CD14-positive monocyte (primary cell): ENCODE data around the gene PLS1. TPM values are rescaled to one million over a fixed set of nuclear protein-coding genes. Genes with fewer than 3 reads are reported as not detected.
"Not testable (repeated sequence)": the region's sequence is repeated elsewhere in the genome, so short reads cannot be mapped to it uniquely, and the experiment has no call there.

Experiments
- DNase-seq, 3 donors: peaks; one replicate each; pipeline ENCODE4 v3.0.0-alpha.2; 2011 to 2022
- H2AFZ ChIP-seq: 2 replicates; pipeline ENCODE4 v1.6.0; 2012; ENCODE audit warnings: mild to moderate bottlenecking, low read depth, low read length, inconsistent platforms; ENCODE audit not compliant: insufficient read depth, poor library complexity, severe bottlenecking
- H3K27ac ChIP-seq, 2 donors: 1 replicate in 1 of 2; 2 replicates in 1 of 2; pipeline ENCODE4 v1.5.1; 2012 to 2013; ENCODE audit warnings: low read length in 2 of 2, control low read depth in 1 of 2, inconsistent platforms in 1 of 2, low read depth in 1 of 2, mild to moderate bottlenecking in 1 of 2
- H3K27me3 ChIP-seq, 2 donors: one replicate each; pipeline versions ENCODE4 v1.6.0 to v1.6.1; 2011 to 2013; ENCODE audit warnings: low read length in 2 of 2; ENCODE audit not compliant: control insufficient read depth in 2 of 2, insufficient read depth in 2 of 2
- H3K36me3 ChIP-seq, 2 donors: replicated peaks in 1 of 2; 1 replicate in 1 of 2; 2 replicates in 1 of 2; pipeline versions ENCODE4 v1.5.1 to v1.6.1; 2012 to 2013; ENCODE audit warnings: low read length in 2 of 2, control low read depth in 1 of 2, inconsistent platforms in 1 of 2, mild to moderate bottlenecking in 1 of 2; ENCODE audit not compliant: insufficient read depth in 2 of 2, control insufficient read depth in 1 of 2
- H3K4me1 ChIP-seq, 2 donors: 1 replicate in 1 of 2; 2 replicates in 1 of 2; pipeline versions ENCODE4 v1.5.1 to v1.6.1; 2012 to 2013; ENCODE audit warnings: low read length in 2 of 2, control low read depth in 1 of 2, inconsistent platforms in 1 of 2, mild to moderate bottlenecking in 1 of 2, moderate library complexity in 1 of 2; ENCODE audit not compliant: insufficient read depth in 2 of 2, control insufficient read depth in 1 of 2
- H3K4me2 ChIP-seq: replicated peaks from 2 replicates; pipeline ENCODE3; 2012; ENCODE audit warnings: low read length, moderate library complexity, mild to moderate bottlenecking; ENCODE audit not compliant: poor library complexity, severe bottlenecking; ENCODE audit errors: extremely low read depth
- H3K4me3 ChIP-seq, 3 experiments: fragments of 200-600 bp in 1 of 3; sonication (generic) in 1 of 3; replicated peaks in 1 of 3; 1 replicate in 2 of 3; 2 replicates in 1 of 3; pipeline ENCODE4 v1.5.1; 2011 to 2013; ENCODE audit warnings: low read length in 3 of 3, mild to moderate bottlenecking in 3 of 3, control low read depth in 2 of 3, low read depth in 2 of 3, inconsistent platforms in 1 of 3, moderate library complexity in 1 of 3
- H3K79me2 ChIP-seq: 2 replicates; pipeline ENCODE4 v1.6.0; 2012; ENCODE audit warnings: mild to moderate bottlenecking, control low read depth, inconsistent platforms, low read length, moderate library complexity; ENCODE audit not compliant: insufficient read depth
- H3K9ac ChIP-seq: 2 replicates; pipeline ENCODE4 v1.6.0; 2017; ENCODE audit warnings: low read length, mild to moderate bottlenecking; ENCODE audit not compliant: insufficient read depth, poor library complexity, severe bottlenecking
- H3K9me3 ChIP-seq, 2 donors: replicated peaks in 1 of 2; 1 replicate in 1 of 2; 2 replicates in 1 of 2; pipeline versions ENCODE4 v1.5.1 to v1.6.1; 2012 to 2013; ENCODE audit warnings: low read length in 2 of 2, control low read depth in 1 of 2; ENCODE audit not compliant: control insufficient read depth in 1 of 2, insufficient read depth in 1 of 2
- H4K20me1 ChIP-seq: 2 replicates; pipeline ENCODE4 v1.6.0; 2012; ENCODE audit warnings: mild to moderate bottlenecking, low read length, control low read depth, moderate library complexity; ENCODE audit not compliant: insufficient read depth
- H3K27ac Mint-ChIP-seq, 7 donors: one replicate each; pipeline ENCODE4 v1.8.0; 2020; ENCODE audit warnings: mild to moderate bottlenecking in 7 of 7, mixed read lengths in 7 of 7, moderate library complexity in 6 of 7, inconsistent platforms in 2 of 7
- H3K27me3 Mint-ChIP-seq, 3 donors: one replicate each; pipeline ENCODE4 v1.8.0; 2021 to 2022; ENCODE audit warnings: low read depth in 3 of 3, mild to moderate bottlenecking in 3 of 3, mixed read lengths in 3 of 3, moderate library complexity in 3 of 3, inconsistent platforms in 1 of 3
- H3K36me3 Mint-ChIP-seq, 2 donors: one replicate each; pipeline ENCODE4 v1.8.0; 2020; ENCODE audit warnings: mixed read lengths in 2 of 2, inconsistent platforms in 1 of 2, mild to moderate bottlenecking in 1 of 2
- H3K4me1 Mint-ChIP-seq: one replicate; pipeline ENCODE4 v1.8.0; 2020; ENCODE audit warnings: mild to moderate bottlenecking, mixed read lengths
- H3K4me3 Mint-ChIP-seq, 2 donors: one replicate each; pipeline ENCODE4 v1.8.0; 2020; ENCODE audit warnings: mild to moderate bottlenecking in 2 of 2, mixed read lengths in 2 of 2, moderate library complexity in 1 of 2
- H3K9me3 Mint-ChIP-seq, 7 donors: one replicate each; pipeline ENCODE4 v1.8.0; 2020 to 2022; ENCODE audit warnings: mixed read lengths in 7 of 7, mild to moderate bottlenecking in 6 of 7, moderate library complexity in 6 of 7, inconsistent platforms in 2 of 7
- WGBS: methylation state at CpG from one replicate; pipeline ENCODE4 v1.1.5; 2013; ENCODE audit warnings: missing lambda C conversion rate; ENCODE audit not compliant: insufficient coverage; 5-methylcytosine and 5-hydroxymethylcytosine counted together
- intact Hi-C, 2 donors: fragments of 100-400 bp; cut with micrococcal nuclease; formaldehyde crosslinking; loops; one replicate each; pipeline versions ENCODE4 v1.15.0 to v1.15.1; 2023
- polyA plus RNA-seq, 3 donors: library from polyadenylated mRNA; depleted of rRNA in 1 of 3; unstranded in 2 of 3; stranded (reverse) in 1 of 3; fragments of 300-500 nt in 2 of 3; fragments of >200 nt in 1 of 3; fragmentation: Illumina TruSeq in 2 of 3; gene quantifications; 1 replicate in 2 of 3; 2 replicates in 1 of 3; pipeline ENCODE4 v1.2.3, GENCODE V29; 2012 to 2021
- TF ChIP-seq, protein P1 (sequence below): fragments of 200-600 bp; IDR thresholded peaks from one replicate; pipeline ENCODE4 v1.8.0; 2022; ENCODE audit warnings: antibody characterized with exemption, mild to moderate bottlenecking

The PLS1 gene
- polyA plus RNA-seq, 3 donors: 0.09 to 0.17 TPM; not detected in 1

DNA sequence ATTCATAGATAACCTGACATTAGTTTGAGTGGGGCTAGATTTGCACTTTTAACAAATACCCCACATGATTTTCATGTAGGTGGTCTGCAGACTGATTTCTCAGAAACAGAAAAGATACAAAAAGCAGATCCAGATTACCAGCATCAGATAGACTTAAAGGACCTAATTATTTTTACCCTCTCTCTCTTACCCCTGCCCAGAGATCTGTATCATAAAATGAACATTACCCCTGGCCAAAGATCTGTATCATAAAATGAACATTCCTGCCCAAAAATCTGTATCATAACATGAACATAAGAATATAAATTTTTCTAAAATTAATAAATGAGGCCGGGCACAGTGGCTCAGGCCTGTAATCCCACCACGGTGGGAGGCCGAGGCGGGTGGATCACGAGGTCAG, 113.0 kb downstream of the PLS1 start:
- H3K4me2 ChIP-seq: no peak overlapping the region
- no peaks in the 10 kb centered on the region for H3K4me1 Mint-ChIP-seq
- DNase-seq: no peak
- TF ChIP-seq, protein P1, sequence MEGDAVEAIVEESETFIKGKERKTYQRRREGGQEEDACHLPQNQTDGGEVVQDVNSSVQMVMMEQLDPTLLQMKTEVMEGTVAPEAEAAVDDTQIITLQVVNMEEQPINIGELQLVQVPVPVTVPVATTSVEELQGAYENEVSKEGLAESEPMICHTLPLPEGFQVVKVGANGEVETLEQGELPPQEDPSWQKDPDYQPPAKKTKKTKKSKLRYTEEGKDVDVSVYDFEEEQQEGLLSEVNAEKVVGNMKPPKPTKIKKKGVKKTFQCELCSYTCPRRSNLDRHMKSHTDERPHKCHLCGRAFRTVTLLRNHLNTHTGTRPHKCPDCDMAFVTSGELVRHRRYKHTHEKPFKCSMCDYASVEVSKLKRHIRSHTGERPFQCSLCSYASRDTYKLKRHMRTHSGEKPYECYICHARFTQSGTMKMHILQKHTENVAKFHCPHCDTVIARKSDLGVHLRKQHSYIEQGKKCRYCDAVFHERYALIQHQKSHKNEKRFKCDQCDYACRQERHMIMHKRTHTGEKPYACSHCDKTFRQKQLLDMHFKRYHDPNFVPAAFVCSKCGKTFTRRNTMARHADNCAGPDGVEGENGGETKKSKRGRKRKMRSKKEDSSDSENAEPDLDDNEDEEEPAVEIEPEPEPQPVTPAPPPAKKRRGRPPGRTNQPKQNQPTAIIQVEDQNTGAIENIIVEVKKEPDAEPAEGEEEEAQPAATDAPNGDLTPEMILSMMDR: no peak
- H3K79me2 ChIP-seq: no peaks in the 10 kb centered on the region
- H3K9me3 ChIP-seq: no peaks in the 10 kb centered on the region
- H3K27ac Mint-ChIP-seq: no peak overlapping the region
- no peak overlapping the region for H3K4me3 ChIP-seq
- H3K27me3 ChIP-seq: no peaks in the 10 kb centered on the region
- no CpG with 5 or more reads among the region's 5 CpGs for WGBS
- H3K27me3 Mint-ChIP-seq: peaks cover 0 to 3% (median 0%) of the 10 kb centered on the region in 3 donors
- H4K20me1 ChIP-seq: no peaks in the 10 kb centered on the region
- no peak overlapping the region for H3K27ac ChIP-seq
- H3K9ac ChIP-seq: no peak overlapping the region
- H3K4me3 Mint-ChIP-seq: no peak overlapping the region
- no peaks in the 10 kb centered on the region for H3K36me3 Mint-ChIP-seq
- H3K36me3 ChIP-seq: no peaks in the 10 kb centered on the region
- no peaks in the 10 kb centered on the region for H3K4me1 ChIP-seq
- peaks cover 0 to 1% (median 0%) of the 10 kb centered on the region in 7 donors for H3K9me3 Mint-ChIP-seq
- no peak overlapping the region for H2AFZ ChIP-seq
- intact Hi-C loops: no loop called here

DNA sequence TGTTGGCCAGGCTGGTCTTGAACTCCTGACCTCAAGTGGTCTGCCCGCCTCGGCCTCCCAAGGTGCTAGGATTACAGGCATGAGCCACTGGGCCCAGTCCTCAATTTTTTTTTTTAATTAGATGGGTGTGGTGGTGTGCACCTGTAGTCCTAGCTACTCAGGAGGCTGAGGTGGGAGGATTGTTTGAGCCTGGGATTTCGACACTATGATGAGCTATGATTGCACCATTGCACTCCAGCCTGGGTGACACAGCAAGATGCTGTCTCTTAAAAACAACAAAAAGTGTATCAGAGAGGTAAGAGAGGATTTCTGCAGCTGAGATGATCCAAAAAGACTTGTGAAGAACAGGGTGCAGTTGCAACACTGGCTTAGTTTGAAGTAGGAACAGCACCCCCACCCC, 118.7 kb downstream of the PLS1 start:
- DNase-seq, H3K79me2 ChIP-seq, H3K4me1 Mint-ChIP-seq, H3K9me3 Mint-ChIP-seq, H3K27me3 Mint-ChIP-seq, H3K36me3 Mint-ChIP-seq, H3K36me3 ChIP-seq, H3K4me2 ChIP-seq, H2AFZ ChIP-seq, H3K4me3 ChIP-seq, H4K20me1 ChIP-seq, H3K27ac ChIP-seq, H3K4me3 Mint-ChIP-seq, H3K4me1 ChIP-seq, H3K9me3 ChIP-seq, H3K9ac ChIP-seq, intact Hi-C loops, H3K27me3 ChIP-seq, H3K27ac Mint-ChIP-seq: not testable (repeated sequence)
- 94% methylated on average over 3 of the region's 3 CpGs for WGBS
